GM19328 (cell line): ENCODE results near the gene DUSP9.

Experiments
- ATAC-seq: cut with Tn5 transposase; IDR thresholded peaks from one replicate; pipeline ENCODE4 v1.9.1; 2021; ENCODE audit warnings: mild to moderate bottlenecking, moderate library complexity; ENCODE audit not compliant: unreplicated experiment

DUSP9 gene

DNA sequence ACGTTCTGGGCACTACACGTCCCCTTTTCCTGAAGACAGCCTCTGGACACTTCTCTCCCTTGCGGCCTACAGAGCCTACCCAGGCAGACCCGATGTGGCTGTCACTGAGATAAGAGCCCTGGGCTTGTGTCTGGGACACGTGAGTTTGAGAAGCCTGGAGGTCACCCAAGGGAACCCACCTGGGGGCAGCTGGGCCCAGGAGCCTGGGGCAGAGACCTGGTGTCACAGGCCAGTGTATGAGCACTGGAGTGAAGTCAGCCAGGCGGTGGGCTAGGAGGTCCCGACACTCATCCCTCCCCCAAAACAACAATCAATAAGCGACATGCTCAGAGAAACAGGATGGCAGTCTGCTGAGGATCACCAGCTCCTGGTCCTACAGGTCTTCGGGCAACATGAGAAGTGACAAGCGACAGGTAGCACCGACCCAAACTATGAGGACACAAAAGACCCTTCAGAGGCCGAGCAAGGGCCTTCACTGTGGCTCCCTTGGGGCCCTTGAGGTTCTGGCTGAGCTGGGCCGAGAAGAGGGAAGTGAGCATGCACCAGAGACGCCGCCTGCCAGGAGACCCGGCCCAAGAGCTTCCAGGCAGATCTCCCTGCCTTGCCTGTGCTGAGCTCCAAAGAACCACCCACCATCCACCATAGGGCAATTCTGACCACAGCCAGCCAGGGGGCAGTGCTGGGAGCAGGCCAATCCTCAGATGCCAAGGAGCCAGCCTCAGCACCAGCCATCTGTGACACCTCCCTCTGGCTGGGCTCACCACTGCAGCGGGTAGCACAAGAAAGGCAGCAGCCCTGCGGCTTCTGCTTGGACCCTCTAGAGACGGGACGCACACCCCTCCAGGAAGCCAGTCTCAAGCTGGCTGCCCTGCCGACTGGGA lies 11.0 kb upstream of the DUSP9 start:
- no peak for ATAC-seq

- ATAC-seq: no peak
Measured at GRCh38 chrX:153636716-153637115, 10.3 kb upstream of the DUSP9 start.

DNA sequence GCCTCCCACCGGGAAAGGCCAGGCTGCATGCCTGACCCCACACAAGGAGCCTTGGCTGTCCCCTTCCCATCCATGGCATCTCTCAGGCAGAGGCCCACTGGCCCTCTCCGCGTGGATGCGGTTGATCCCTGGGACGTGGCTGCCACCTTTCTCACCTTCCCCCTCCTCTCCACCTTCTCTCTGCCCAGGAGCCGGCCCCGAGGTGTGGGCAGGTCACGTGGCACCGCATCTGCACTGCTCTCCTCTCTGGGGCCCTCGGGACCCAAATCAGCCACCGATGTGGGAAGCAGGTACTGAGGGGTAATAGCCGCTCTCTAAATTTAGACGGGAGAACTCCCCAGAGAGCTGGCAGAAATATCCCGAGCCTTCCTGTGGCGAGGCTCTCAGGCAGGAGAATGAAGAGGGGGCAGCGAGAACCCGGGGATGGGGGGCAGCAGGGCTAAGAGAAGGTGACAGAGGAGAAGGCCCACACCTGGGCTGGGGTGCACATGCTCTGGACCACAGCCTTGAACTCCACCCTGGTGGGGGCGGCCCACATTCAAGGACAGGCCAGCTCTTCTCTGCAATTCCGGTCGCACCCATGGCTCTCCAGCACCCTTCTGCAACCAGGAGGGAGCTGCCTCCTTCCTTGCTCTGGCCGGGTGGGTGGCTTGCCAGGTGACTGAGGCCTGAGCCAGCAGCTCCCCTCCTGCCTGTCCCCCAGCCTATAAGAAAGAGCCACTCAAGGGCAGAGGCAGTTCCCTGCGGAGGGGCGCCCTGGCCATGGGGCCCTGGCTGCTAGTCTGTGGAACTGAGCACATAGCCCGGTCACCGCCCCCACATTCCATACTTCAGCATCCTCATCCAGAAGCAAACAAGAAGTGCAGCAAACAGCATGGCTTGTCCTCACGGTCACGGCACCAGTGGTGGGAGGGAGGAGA lies 9.6 kb upstream of the DUSP9 start:
- no peak for ATAC-seq

DNA sequence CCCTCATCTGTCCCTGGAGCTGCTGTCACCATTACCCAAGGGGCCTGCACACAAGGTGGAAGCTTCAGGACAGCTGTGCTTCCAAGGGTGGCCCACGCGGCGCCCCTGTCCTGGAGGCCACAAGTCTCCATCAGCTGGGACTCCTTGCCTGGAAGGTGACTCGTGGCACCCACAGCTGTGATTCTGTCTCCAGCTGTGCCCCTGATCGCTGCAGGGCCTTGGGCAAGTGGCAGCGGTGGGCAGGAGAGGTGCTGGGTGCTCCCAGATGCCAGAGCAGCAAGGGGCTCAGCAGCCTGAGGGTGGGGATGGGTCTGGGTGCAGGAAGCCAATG lies 9.0 kb upstream of the DUSP9 start:
- ATAC-seq: no peak

DNA sequence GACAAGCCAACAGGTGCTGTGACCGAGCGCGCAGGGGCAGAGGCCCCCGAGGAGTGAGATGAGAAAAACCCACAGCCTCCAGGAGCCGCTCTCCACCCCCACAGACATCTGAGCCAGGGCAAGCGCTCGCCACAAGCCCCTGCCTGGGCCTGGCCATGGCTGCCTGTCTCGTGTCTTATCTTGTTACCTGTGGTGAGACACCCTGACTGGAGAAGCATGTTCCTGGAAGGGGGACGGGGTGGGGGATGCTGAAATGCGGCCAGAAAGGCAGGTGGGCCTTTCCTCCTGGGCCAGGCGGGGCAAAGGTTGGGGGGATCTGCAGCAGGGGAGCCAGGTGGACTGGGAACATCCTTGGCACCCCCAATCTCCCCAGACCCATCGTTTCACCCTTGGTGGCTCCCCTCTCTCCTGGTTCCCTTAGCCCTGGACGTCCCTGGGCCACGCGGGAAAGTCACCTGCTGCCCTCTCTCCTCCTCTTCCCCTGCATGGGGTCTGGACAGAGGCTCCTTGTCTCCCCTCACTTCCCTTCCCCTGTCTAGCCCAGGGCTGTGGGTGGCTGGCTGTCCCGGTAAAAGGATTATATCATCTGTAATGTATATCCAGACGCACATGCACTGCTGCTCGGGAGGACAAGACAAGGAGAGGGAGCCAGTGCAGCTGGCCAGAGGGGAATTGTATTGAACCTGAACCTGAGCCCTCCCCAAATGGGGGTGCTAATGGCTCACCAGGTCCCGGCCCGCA lies 8.4 kb upstream of the DUSP9 start:
- no peak for ATAC-seq

GRCh38 chrX:153639177-153640044 lies 7.6 kb upstream of the DUSP9 start:
- ATAC-seq: no peak

DNA sequence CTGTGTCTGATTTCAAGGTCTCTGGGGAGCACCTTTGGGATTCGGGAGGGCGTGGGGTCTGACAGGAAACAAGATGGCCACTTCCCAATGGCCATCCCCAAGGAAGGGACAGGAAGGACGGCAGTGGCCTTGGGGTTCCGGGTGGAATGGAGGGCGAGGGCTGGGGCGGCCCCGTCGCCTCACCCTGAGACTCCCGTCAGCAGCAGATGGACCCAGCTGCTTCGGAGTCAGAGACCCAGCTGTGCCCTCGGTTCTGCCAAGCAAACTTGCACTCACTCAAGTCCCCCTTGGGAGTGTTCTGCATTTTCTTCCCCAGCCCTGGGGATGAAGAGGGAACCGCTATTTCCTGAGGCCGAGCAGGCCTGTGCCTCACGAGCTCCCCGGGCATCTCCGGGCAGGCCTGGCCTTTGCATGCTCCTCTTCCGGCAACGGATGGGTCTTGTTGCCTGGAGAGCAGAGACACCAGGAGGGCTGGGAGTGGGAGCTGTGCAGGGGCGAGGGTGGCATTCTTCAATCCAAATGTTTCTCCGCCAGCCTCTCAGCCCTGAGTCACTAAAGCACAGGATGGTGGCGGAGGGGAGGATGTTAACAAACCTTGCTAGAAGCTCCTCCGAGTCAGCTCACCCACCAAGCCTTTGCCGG lies 6.8 kb upstream of the DUSP9 start:
- no peak for ATAC-seq

DNA sequence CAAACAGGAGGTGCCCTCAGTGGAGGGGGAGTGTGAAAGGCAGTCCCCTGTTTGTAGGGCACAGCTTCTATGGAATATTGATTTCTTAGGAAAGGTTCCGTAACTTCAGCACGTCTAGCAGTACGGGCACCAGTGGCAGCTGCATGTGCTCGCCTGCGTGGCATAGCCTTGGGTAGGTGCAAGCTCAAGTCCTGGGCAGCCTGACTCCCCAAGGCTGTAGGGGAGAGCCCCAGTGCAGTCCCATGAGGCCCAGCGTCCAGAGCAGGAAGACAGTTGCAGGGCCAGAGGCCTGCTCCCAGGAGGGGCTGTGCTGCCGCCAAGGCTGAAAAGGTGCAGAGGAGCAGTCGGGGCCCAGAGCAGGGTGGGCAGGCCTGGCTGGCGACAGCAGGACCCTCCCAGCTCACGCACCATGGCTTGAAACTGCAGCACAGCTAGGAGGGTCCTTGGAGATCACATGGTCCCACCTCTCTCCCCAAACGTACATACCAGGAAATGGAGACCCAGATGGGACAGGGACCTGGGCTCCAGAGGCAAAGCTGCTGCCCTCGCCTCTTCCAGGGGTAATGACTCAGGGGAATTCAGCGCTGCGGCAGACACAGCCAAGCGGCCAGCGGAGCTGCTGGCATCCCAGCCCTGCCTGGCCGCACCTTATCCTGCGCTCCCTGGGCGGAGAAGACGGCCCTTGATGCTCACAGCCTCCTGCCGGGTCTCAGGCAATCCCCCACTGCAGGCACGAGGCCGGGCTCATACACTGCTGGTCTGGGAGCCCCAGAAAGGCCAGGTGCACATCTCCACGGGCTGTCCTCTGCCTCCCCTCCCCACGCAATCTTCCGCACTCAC lies 6.0 kb upstream of the DUSP9 start:
- no peak for ATAC-seq

GRCh38 chrX:153641627-153642026 lies 5.4 kb upstream of the DUSP9 start:
- ATAC-seq: no peak

DNA sequence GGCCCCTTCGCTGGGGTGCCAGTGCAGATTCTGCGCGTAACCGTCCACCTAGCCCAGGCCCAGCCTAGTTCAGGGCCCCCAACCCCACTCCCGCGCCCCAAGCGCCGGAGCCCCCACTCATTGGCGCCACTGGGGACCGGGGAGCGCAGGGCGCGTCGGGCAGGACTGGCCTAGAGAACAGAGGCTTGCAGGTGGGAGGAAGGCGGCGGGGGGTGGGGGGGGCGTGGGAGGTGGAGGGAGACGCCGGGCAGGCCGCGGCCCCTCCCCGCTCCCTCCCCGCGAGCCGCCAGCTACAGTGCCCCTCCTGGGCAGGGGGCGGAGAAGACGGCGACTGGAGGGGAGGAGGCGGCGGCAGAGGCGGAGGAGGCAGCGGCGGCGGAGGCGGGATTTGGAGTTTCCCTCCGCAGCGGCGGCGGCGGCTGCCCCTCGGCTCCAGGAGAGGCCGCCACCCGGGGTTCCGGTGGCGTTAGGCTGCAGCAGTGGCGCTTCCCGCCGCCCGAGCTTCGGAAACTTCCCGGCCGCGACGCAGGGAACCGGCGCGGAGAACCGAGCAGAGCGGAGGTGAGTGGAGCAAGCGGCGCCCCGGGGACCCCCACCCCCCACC lies 4.8 kb upstream of the DUSP9 start:
- no peak for ATAC-seq

GRCh38 chrX:153642655-153643430 lies 4.2 kb upstream of the DUSP9 start:
- no peak for ATAC-seq

- no peak for ATAC-seq
Measured at GRCh38 chrX:153643431-153644351, 3.3 kb upstream of the DUSP9 start.

DNA sequence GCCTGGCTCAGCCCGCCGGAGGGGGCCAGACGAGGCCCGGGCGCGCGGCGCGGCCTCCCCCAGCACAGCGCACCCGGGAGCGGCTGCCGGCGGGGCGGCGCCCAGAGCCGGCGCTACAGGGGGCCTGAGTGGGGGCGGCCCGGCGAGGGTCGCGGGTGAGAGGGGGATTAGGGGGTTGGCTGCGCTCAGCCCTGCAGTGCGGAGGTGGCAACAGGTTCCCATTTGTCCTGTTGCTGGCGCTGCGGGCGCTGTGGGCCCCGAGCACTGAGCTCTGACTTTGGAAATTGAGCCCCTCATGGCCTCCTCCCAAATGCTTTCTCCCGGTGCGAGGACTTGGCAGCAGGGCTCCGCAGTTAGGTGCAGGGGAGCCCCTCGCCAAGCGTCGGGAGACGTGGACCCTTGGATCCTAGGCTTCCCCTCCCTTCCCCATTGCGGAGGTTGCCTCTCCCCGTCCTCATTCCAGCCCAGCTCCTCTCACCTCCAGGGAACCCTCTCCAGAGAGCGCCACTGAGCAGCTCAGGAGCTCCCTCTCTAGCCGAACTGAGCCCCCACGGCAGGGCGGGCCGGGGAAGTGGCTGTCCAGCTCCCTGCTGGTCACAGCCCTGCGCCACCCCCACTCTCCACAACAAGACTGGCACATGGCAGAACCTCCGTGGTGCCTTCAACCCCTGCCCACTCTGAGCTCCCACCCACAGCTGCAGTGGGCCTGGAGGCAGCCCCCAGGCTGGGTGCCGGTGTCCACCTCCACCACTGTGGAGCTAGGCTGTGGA lies 2.5 kb upstream of the DUSP9 start:
- ATAC-seq: no peak

DNA sequence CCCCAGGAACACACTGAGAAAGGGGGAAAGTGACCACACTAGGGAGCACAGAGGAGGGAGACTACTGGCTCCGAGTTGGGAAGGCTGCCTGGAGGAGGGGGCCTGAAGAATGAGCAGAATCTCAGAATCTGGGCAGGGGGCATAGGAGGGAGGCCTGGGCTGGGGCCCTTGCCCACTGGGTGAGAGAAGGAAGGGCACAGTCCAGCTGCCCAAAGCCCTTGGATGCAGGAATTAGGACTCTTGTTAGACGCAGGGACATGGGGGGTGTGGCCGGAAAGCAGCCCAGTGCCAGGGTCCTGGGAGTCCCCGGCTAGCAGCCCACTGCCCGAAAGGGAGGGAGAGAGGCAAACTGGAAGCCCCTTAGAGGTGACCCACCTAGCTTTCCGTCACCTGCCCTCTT lies 1.9 kb upstream of the DUSP9 start:
- no peak for ATAC-seq

- no peak for ATAC-seq
Measured at GRCh38 chrX:153645921-153646488, 998 bp upstream of the DUSP9 start.
